SK-N-SH (cell line): ENCODE measurements around the gene TMEM212. TPM values are rescaled to one million over a fixed set of nuclear protein-coding genes. Genes with fewer than 3 reads are reported as not detected.

Experiments used
- CTCF ChIA-PET: fragments of 300-600, 350-600 bp; formaldehyde crosslinking; extraction: SDS; loops from one replicate; lab custom pipeline; 2021; lab: Yijun Ruan, JAX
- POLR2A ChIA-PET: fragments of 350-600 bp; sonication (Branson Sonifier 250); formaldehyde crosslinking; extraction: SDS; loops from one replicate; lab custom pipeline; 2020; ENCODE audit warnings: antibody characterized with exemption, inconsistent platforms; lab: Yijun Ruan, JAX
- DNase-seq: peaks from one replicate; pipeline ENCODE4 v3.0.0; 2012
- H2AFZ ChIP-seq: fragments of 200-600 bp; sonication (generic); 2 replicates; pipeline ENCODE4 v1.8.1; 2016; ENCODE audit warnings: antibody characterized with exemption, mild to moderate bottlenecking, low read depth
- H3F3A ChIP-seq: fragments of 200-600 bp; sonication (generic); replicated peaks from 2 replicates; pipeline ENCODE3; 2016; ENCODE audit warnings: antibody characterized with exemption, mild to moderate bottlenecking; ENCODE audit not compliant: insufficient read depth
- H3K27ac ChIP-seq, 2 experiments: fragments of 200-500 bp in 1 of 2; fragments of 200-600 bp in 1 of 2; sonication (Bioruptor generic) in 1 of 2; sonication (generic), shearing (Covaris generic) in 1 of 2; 2 replicates each; pipeline versions ENCODE4 v1.5.1 to v1.6.1; 2014 to 2016; ENCODE audit warnings: low read depth in 2 of 2, inconsistent platforms in 1 of 2, low read length in 1 of 2, mild to moderate bottlenecking in 1 of 2, mixed read lengths in 1 of 2
- H3K27me3 ChIP-seq: fragments of 200-600 bp; sonication (generic), shearing (Covaris generic); 2 replicates; pipeline ENCODE4 v1.6.1; 2016; ENCODE audit warnings: mixed run types; ENCODE audit not compliant: insufficient read depth
- H3K36me3 ChIP-seq, 2 experiments: fragments of 200-500 bp in 1 of 2; fragments of 200-600 bp in 1 of 2; sonication (Bioruptor generic) in 1 of 2; sonication (generic) in 1 of 2; replicated peaks in 1 of 2; 2 replicates each; pipeline versions ENCODE3 to v1.5.1; 2014 to 2016; ENCODE audit warnings: low read length in 1 of 2, mild to moderate bottlenecking in 1 of 2; ENCODE audit not compliant: insufficient read depth in 2 of 2, control insufficient read depth in 1 of 2
- H3K4me1 ChIP-seq, 2 experiments: fragments of 200-500 bp in 1 of 2; fragments of 200-600 bp in 1 of 2; sonication (Bioruptor generic) in 1 of 2; sonication (generic), shearing (Covaris generic) in 1 of 2; 2 replicates each; pipeline versions ENCODE4 v1.5.1 to v1.6.1; 2014 to 2016; ENCODE audit warnings: low read depth in 1 of 2, low read length in 1 of 2, mixed run types in 1 of 2; ENCODE audit not compliant: insufficient read depth in 2 of 2, control insufficient read depth in 1 of 2
- H3K4me2 ChIP-seq: fragments of 200-600 bp; sonication (generic), shearing (Covaris generic); 2 replicates; pipeline ENCODE4 v1.6.1; 2017; ENCODE audit warnings: mixed run types
- H3K4me3 ChIP-seq, 2 experiments: fragments of 200-500 bp in 1 of 2; fragments of 200-600 bp in 1 of 2; sonication (Bioruptor generic) in 1 of 2; sonication (generic), shearing (Covaris generic) in 1 of 2; 2 replicates each; pipeline versions ENCODE4 v1.5.1 to v1.8.1; 2014 to 2016; ENCODE audit warnings: low read depth in 2 of 2, inconsistent platforms in 1 of 2, low read length in 1 of 2, mild to moderate bottlenecking in 1 of 2, mixed read lengths in 1 of 2, moderate library complexity in 1 of 2
- H3K79me2 ChIP-seq: fragments of 200-600 bp; sonication (generic); 2 replicates; pipeline ENCODE4 v1.8.1; 2017; ENCODE audit warnings: mild to moderate bottlenecking; ENCODE audit not compliant: insufficient read depth
- H3K9ac ChIP-seq: fragments of 200-600 bp; sonication (generic); 2 replicates; pipeline ENCODE4 v1.6.1; 2017; ENCODE audit warnings: mixed run types
- H3K9me2 ChIP-seq: fragments of 200-600 bp; sonication (generic); 2 replicates; pipeline ENCODE4 v1.6.1; 2017; ENCODE audit warnings: mixed run types
- H3K9me3 ChIP-seq: fragments of 200-600 bp; sonication (generic); 2 replicates; pipeline ENCODE4 v1.6.1; 2017; ENCODE audit warnings: mixed run types, mild to moderate bottlenecking, moderate library complexity
- H4K20me1 ChIP-seq: fragments of 200-600 bp; sonication (generic); 2 replicates; pipeline ENCODE4 v1.6.1; 2017; ENCODE audit warnings: mild to moderate bottlenecking, mixed run types; ENCODE audit not compliant: insufficient read depth
- CTCF ChIP-seq: fragments of 200-600 bp; sonication (generic); IDR thresholded peaks from 2 replicates; pipeline ENCODE4 v1.6.1; 2017; ENCODE audit warnings: antibody characterized with exemption, mild to moderate bottlenecking, moderate library complexity
- FOXM1 ChIP-seq: IDR thresholded peaks from 2 replicates; pipeline ENCODE4 v1.4.0; 2012; ENCODE audit warnings: low read depth, mild to moderate bottlenecking
- RAD21 ChIP-seq: IDR thresholded peaks from 2 replicates; pipeline ENCODE4 v1.6.1; 2012; ENCODE audit warnings: mild to moderate bottlenecking, low read length
- RCOR1 ChIP-seq: fragments of 150-350 bp; IDR thresholded peaks from 2 replicates; pipeline ENCODE4 v1.6.1; 2017; ENCODE audit warnings: antibody characterized with exemption, low read length
- SMC3 ChIP-seq: IDR thresholded peaks from 2 replicates; pipeline ENCODE4 v1.6.1; 2012; ENCODE audit warnings: low read depth, low read length, improper control_type of control experiment
- TAF1 ChIP-seq: IDR thresholded peaks from 2 replicates; pipeline ENCODE4 v1.6.1; 2012; ENCODE audit warnings: low read depth, mild to moderate bottlenecking, low read length, moderate library complexity, borderline replicate concordance
- WGBS: methylation state at CpG from one replicate; pipeline ENCODE4 v1.1.6; 2017; ENCODE audit warnings: low lambda C conversion rate; 5-methylcytosine and 5-hydroxymethylcytosine counted together
- polyA plus RNA-seq, 3 experiments: library from polyadenylated mRNA; depleted of rRNA; stranded (reverse); fragments of >200 nt; gene quantifications; 2 replicates each; pipeline ENCODE4 v1.2.3, GENCODE V29; 2012

Gene TMEM212
- polyA plus RNA-seq, 1 of the 3 experiments (the other 2 are of a cell fraction): not detected

GRCh38 chr3:171833789-171834460 is 9.2 kb upstream of the TMEM212 start:
- 79% methylated on average over 3 of the region's 3 CpGs for WGBS
- POLR2A ChIA-PET: no interaction called here
- no peak overlapping the region for H3K9ac ChIP-seq
- H4K20me1 ChIP-seq: no peaks in the 10 kb centered on the region
- peaks cover 9% of the 10 kb centered on the region for H3F3A ChIP-seq
- no peaks in the 10 kb centered on the region for H3K36me3 ChIP-seq
- H3K79me2 ChIP-seq: no peaks in the 10 kb centered on the region
- no peaks in the 10 kb centered on the region for H3K9me3 ChIP-seq
- DNase-seq: no peak
- H3K27me3 ChIP-seq: no peaks in the 10 kb centered on the region
- no peak overlapping the region for H3K4me2 ChIP-seq
- H3K4me3 ChIP-seq: no peak overlapping the region; a peak in 1 of 4 replicates
- H3K4me1 ChIP-seq: peaks cover 5 to 8% of the 10 kb centered on the region in 2 experiments; a peak in 3 of 4 replicates
- H2AFZ ChIP-seq: no peak overlapping the region
- CTCF ChIA-PET: interaction anchor here (0.7 to 1.5 kb wide), 9 partner anchors 11 to 784 kb away, joined by 3 to 5 read pairs (median 3); no protein-coding TSS in a partner anchor
- no peak for TF ChIP-seq RCOR1
- TF ChIP-seq RAD21: peak; percentile 70
- peak; percentile 31; the same call in 1 of the 2 replicates for TF ChIP-seq SMC3
- no peak for TF ChIP-seq FOXM1
- peak; percentile 58 for TF ChIP-seq CTCF
- peak overlapping the region in 1 of 2 experiments; percentile 27; a peak in 1 of 4 replicates for H3K27ac ChIP-seq
- no peaks in the 10 kb centered on the region for H3K9me2 ChIP-seq

GRCh38 chr3:171834461-171834801 is 8.7 kb upstream of the TMEM212 start:
- DNase-seq: no peak
- TF ChIP-seq CTCF (no peak), TAF1 (no peak)
- Histone ChIP-seq H3K9me3 (no peaks in the 10 kb centered on the region), H3K9ac (no peak overlapping the region), H4K20me1 (no peaks in the 10 kb centered on the region), H3K36me3 (no peaks in the 10 kb centered on the region), H3K4me1 (peaks cover 5 to 8% of the 10 kb centered on the region in 2 experiments; a peak in 3 of 4 replicates), H3K79me2 (no peaks in the 10 kb centered on the region), H2AFZ (no peak overlapping the region), H3F3A (peaks cover 9% of the 10 kb centered on the region), H3K4me3 (no peak overlapping the region; a peak in 1 of 4 replicates), H3K27ac (no peak overlapping the region), H3K4me2 (no peak overlapping the region), H3K9me2 (no peaks in the 10 kb centered on the region), H3K27me3 (no peaks in the 10 kb centered on the region)
- ChIA-PET POLR2A (no interaction called here), CTCF (interaction anchor here (0.7 to 1.5 kb wide), 7 partner anchors 12 to 507 kb away, joined by 3 to 5 read pairs (median 3); no protein-coding TSS in a partner anchor)
- 95% methylated on average over 5 of the region's 5 CpGs for WGBS
